GM12874 (cell line): ENCODE results near the gene APH1B.

Experiments used
- CTCF ChIP-seq: IDR thresholded peaks from 2 replicates; pipeline ENCODE4 v1.5.1; 2011; ENCODE audit warnings: low read depth, mild to moderate bottlenecking, control low read depth, low read length, moderate library complexity; ENCODE audit not compliant: insufficient read depth

The APH1B gene

GRCh38 chr15:63337046-63337445, 59.6 kb downstream of the APH1B start:
- no peak for TF ChIP-seq CTCF

DNA sequence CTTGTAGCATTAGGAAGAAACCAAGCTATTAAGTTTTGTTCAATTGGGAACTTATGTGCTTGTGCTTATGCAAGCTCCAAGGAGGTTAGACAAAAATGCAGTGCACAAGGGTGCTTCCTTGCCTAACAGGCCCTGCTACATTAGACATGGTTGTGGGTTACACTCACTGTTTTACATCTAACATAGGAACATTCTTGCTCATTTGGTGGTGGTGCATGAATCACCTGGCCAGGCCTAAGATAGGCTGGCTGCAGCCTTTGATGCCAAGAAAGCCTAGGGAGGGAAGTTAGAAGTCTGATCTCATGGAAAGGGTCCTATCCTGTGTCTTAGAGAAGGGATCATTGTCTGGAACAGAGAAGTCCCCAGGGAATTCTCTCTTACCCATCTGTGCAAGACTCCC, 60.8 kb downstream of the APH1B start:
- no peak for TF ChIP-seq CTCF

GRCh38 chr15:63339006-63339766, 61.8 kb downstream of the APH1B start:
- no peak for TF ChIP-seq CTCF

DNA sequence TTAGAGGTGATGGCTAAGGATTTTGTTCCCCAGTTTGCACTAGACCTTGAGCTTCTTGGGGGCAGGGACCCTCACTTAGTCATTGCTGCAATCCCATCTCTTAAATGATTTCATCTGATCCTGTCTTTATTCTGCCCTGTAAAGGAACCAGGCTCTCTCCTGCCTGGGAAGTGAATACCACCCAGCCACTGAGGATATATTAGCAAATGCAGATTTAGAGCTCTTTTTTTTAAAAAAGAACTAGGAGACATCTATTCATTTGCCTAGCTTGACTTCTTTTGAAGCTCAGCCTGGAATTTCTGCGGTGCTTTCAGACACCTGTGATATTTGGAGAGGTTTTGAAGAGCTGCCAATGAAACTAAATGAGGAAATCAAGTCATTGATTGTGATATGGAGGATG, 62.4 kb downstream of the APH1B start:
- no peak for TF ChIP-seq CTCF

DNA sequence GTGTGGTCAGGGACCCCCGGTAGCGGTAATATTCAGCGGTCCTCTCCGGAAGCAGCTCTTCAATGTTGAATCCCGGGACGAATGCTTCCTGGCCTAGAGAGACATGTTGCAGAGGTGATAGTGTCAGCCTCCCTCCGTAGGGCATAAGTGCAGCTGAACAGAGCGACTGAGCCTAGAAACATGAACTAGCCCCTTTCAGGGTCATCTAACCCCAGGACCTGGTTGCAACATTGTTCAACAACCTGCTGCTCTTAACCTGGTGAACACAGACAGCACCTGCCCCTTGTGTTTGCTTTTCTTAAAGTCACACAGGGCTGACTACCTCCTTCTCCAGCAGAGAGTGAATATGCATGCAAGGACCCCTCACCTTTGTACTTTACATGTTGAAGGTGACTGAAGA, 62.9 kb downstream of the APH1B start:
- no peak for TF ChIP-seq CTCF

GRCh38 chr15:63340878-63341277, 63.5 kb downstream of the APH1B start:
- no peak for TF ChIP-seq CTCF

GRCh38 chr15:63341898-63342297, 64.5 kb downstream of the APH1B start:
- TF ChIP-seq CTCF, result no peak
